Gastrocnemius medialis (tissue), 4 donors: ENCODE data around the gene SCNN1B. TPM values are rescaled to one million over a fixed set of nuclear protein-coding genes. Genes with fewer than 3 reads are reported as not detected.

Experiments
- ATAC-seq, 2 donors: fragments of 150-250 bp; one replicate each; pipeline ENCODE4 v1.9.1; 2016
- DNase-seq, 2 donors: peaks; one replicate each; pipeline ENCODE4 v3.0.0-alpha.2; 2019
- H3K27ac ChIP-seq, 4 donors: fragments of 200-600 bp; sonication (generic); 1 replicate in 1 of 4; 2 replicates in 3 of 4; pipeline ENCODE4 v1.5.1; 2016 to 2018; ENCODE audit warnings: mild to moderate bottlenecking in 2 of 4, moderate library complexity in 1 of 4
- H3K27me3 ChIP-seq, 3 donors: fragments of 200-600 bp; sonication (generic) in 2 of 3; 1 replicate in 1 of 3; 2 replicates in 2 of 3; pipeline versions ENCODE4 v1.5.1 to v1.6.0; 2016 to 2019; ENCODE audit warnings: mild to moderate bottlenecking in 1 of 3, moderate library complexity in 1 of 3
- H3K36me3 ChIP-seq, 2 donors: fragments of 200-600 bp; sonication (generic) in 1 of 2; one replicate each; pipeline ENCODE4 v1.5.1; 2017 to 2018
- H3K4me1 ChIP-seq, 2 donors: fragments of 200-600 bp; sonication (generic) in 1 of 2; one replicate each; pipeline ENCODE4 v1.5.1; 2016 to 2017; ENCODE audit warnings: mild to moderate bottlenecking in 2 of 2
- H3K4me3 ChIP-seq, 4 donors: fragments of 200-600 bp; sonication (generic) in 3 of 4; 1 replicate in 1 of 4; 2 replicates in 3 of 4; pipeline ENCODE4 v1.5.1; 2016 to 2019; ENCODE audit warnings: mild to moderate bottlenecking in 2 of 4
- H3K9me3 ChIP-seq, 3 donors: fragments of 200-600 bp; sonication (generic) in 2 of 3; 1 replicate in 1 of 3; 2 replicates in 2 of 3; pipeline ENCODE4 v1.5.1; 2016 to 2019
- POLR2A ChIP-seq, 2 donors: fragments of 450-650 bp; IDR thresholded peaks; one replicate each; pipeline ENCODE4 v1.6.1; 2017; ENCODE audit warnings: antibody characterized with exemption in 2 of 2, mild to moderate bottlenecking in 2 of 2, moderate library complexity in 2 of 2
- in situ Hi-C, 4 donors: fragments of 200-750 bp; cut with MboI; loops; one replicate each; pipeline versions ENCODE4 v1.15.0 to v1.8.0; 2017; ENCODE audit warnings: low sequenced_read_pairs in 4 of 4
- intact Hi-C: fragments of 100-400 bp; cut with DNase I; formaldehyde crosslinking; loops from one replicate; pipeline ENCODE4 v1.15.1; 2023; ENCODE audit warnings: low total_unique reads
- total RNA-seq, 4 donors: library from RNA; depleted of rRNA; stranded (reverse); fragments of >200 nt; gene quantifications; one replicate each; pipeline versions ENCODE4 v1.1.0 to v1.2.3, GENCODE V29; 2016
- TF ChIP-seq, protein P1 (sequence below), 5 experiments: fragments of 450-650 bp in 3 of 5; fragments of 200-600 bp in 2 of 5; sonication (generic) in 2 of 5; IDR thresholded peaks in 4 of 5; conservative IDR thresholded peaks in 1 of 5; 1 replicate in 4 of 5; 2 replicates in 1 of 5; pipeline ENCODE4 v1.5.1; 2016 to 2019; ENCODE audit warnings: antibody characterized with exemption in 5 of 5, mild to moderate bottlenecking in 3 of 5, moderate library complexity in 3 of 5

SCNN1B gene
- total RNA-seq, 4 donors from 2014 or later, result 0.81 to 2.3 (median 0.99) TPM

DNA sequence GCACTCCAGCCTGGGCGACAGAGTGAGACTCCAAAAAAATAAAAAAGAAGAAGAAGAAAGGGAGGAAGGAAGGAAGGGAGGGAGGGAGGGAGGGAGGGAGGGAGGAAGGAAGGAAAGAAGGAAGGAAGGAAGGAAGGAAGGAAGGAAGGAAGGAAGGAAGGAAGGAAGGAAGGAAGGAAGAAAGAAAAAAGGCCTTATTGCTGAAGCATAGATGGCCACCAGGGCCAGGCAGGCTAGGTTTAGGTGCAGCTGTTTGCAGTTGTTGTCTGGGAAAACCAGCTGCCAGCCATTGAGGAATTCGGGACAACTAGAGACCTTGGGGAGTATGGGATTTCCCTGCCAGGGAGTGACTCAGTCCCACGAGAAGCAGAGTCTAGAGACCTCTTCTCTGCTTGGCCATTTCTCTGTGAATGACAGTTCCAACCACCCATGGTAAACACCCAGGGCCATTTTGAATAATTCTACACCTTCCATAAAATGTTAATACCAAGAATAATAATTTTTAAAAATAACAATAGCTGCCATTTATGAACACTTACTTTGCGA, 31.0 kb downstream of the SCNN1B start:
- H3K9me3 ChIP-seq, result no peaks in the 10 kb centered on the region
- no peaks in the 10 kb centered on the region for H3K36me3 ChIP-seq
- intact Hi-C loops (no loop called here), in situ Hi-C loops (no loop called here)
- DNase-seq, result no peak
- no peaks in the 10 kb centered on the region for H3K27me3 ChIP-seq
- TF ChIP-seq, protein P1, sequence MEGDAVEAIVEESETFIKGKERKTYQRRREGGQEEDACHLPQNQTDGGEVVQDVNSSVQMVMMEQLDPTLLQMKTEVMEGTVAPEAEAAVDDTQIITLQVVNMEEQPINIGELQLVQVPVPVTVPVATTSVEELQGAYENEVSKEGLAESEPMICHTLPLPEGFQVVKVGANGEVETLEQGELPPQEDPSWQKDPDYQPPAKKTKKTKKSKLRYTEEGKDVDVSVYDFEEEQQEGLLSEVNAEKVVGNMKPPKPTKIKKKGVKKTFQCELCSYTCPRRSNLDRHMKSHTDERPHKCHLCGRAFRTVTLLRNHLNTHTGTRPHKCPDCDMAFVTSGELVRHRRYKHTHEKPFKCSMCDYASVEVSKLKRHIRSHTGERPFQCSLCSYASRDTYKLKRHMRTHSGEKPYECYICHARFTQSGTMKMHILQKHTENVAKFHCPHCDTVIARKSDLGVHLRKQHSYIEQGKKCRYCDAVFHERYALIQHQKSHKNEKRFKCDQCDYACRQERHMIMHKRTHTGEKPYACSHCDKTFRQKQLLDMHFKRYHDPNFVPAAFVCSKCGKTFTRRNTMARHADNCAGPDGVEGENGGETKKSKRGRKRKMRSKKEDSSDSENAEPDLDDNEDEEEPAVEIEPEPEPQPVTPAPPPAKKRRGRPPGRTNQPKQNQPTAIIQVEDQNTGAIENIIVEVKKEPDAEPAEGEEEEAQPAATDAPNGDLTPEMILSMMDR (IDR thresholded peaks at IDR 0.05 in 4 of 5, conservative IDR thresholded peaks at IDR 0.05 in 1 of 5), result no peak
- TF ChIP-seq POLR2A (IDR thresholded peaks at IDR 0.05), result no peak
- no peak overlapping the region for H3K4me3 ChIP-seq
- H3K4me1 ChIP-seq, result no peaks in the 10 kb centered on the region
- no peak for ATAC-seq
- no peak overlapping the region for H3K27ac ChIP-seq

DNA sequence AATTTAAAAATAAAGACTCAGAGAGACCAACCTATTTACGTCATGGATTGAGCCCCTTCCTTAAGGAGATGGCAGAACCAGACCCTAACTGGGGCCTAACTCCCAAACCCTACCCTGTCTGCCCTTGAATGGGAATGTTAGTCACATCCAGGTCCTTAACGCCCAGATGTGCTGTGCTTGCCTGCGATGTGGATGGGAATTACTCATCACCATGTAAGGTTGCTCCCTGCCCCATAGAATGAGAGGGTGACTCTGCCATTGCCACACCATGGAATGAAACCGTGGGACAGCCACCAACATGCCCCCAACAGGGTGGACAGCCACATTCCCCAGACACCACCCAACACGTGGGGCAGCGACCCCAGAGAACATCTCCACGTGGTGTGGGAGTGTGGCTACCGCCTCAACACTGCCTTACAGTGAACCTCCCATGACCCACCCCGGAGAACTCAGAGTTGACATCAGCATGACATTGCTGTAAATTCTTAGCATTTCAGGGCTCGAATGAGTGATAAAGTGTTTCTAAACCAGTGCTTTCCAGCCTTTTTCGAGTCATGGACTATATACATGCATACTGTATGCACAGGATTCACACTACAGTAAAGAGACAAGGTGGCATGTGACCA, 31.8 kb downstream of the SCNN1B start:
- no peaks in the 10 kb centered on the region for H3K27me3 ChIP-seq
- no peak overlapping the region for H3K27ac ChIP-seq
- no peaks in the 10 kb centered on the region for H3K36me3 ChIP-seq
- H3K4me1 ChIP-seq, result no peaks in the 10 kb centered on the region
- TF ChIP-seq, protein P1 (IDR thresholded peaks at IDR 0.05 in 4 of 5, conservative IDR thresholded peaks at IDR 0.05 in 1 of 5), result no peak
- TF ChIP-seq POLR2A (IDR thresholded peaks at IDR 0.05), result no peak
- no peak overlapping the region for H3K4me3 ChIP-seq
- ATAC-seq (no peak), DNase-seq (no peak)
- in situ Hi-C loops, result no loop called here
- no peaks in the 10 kb centered on the region for H3K9me3 ChIP-seq
- intact Hi-C loops, result no loop called here

DNA sequence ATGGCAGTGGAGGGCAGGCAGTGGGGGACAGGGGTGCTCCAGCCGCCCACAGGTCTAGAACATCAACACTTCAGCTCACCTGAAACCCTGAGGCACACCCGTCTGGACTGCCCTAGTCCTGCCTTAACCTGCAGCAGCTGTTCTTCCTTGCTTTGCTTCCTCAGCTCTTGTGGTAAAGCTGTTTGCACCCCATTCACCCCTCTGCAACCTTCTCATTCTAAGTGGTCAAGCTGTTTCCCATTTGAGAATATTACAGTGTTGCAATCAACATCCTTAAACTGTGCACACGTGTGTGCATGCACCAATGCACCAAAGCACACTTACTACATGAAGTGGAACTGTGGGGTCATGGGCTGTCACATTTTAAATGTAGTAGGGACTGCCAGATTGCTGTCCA, 32.4 kb downstream of the SCNN1B start:
- H3K4me3 ChIP-seq, result no peak overlapping the region
- ATAC-seq, result no peak
- in situ Hi-C loops, result no loop called here
- no peaks in the 10 kb centered on the region for H3K27me3 ChIP-seq
- no peak overlapping the region for H3K27ac ChIP-seq
- TF ChIP-seq, protein P1 (IDR thresholded peaks at IDR 0.05 in 4 of 5, conservative IDR thresholded peaks at IDR 0.05 in 1 of 5), result no peak
- TF ChIP-seq POLR2A (IDR thresholded peaks at IDR 0.05), result no peak
- DNase-seq, result no peak
- H3K36me3 ChIP-seq, result no peaks in the 10 kb centered on the region
- intact Hi-C loops, result no loop called here
- H3K4me1 ChIP-seq, result no peaks in the 10 kb centered on the region
- no peaks in the 10 kb centered on the region for H3K9me3 ChIP-seq

DNA sequence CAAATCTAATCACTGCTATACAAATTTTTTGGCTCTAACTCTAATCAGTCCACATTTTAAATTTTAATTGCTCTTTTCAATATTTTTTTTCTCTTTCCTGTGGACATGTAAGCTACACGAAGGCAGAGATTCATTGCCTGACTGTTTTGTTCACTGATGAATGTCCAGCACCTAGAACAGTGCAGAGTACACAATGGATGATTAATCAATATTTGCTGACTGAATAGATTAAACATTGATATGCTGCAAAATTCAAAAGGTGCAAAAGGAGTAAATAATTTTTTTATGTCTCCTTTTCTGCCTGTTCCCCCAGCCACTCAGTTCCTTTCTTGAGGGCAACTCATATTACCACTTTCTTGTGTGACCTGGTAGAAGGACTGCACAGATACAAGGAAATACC, 32.8 kb downstream of the SCNN1B start:
- no peaks in the 10 kb centered on the region for H3K9me3 ChIP-seq
- intact Hi-C loops, result no loop called here

More for the DNA sequence above, 32.8 kb downstream of the SCNN1B start:
- DNase-seq (no peak), ATAC-seq (no peak)
- Histone ChIP-seq H3K4me3 (no peak overlapping the region), H3K36me3 (no peaks in the 10 kb centered on the region), H3K27ac (no peak overlapping the region), H3K27me3 (no peaks in the 10 kb centered on the region), H3K4me1 (no peaks in the 10 kb centered on the region)
- in situ Hi-C loops, result no loop called here
- TF ChIP-seq, protein P1 (IDR thresholded peaks at IDR 0.05 in 4 of 5, conservative IDR thresholded peaks at IDR 0.05 in 1 of 5), result no peak
- no peak for TF ChIP-seq POLR2A (IDR thresholded peaks at IDR 0.05)
